B cell (primary cell): ENCODE measurements around the gene TRABD2B. TPM values are rescaled to one million over a fixed set of nuclear protein-coding genes. Genes with fewer than 3 reads are reported as not detected.

Experiments
- ATAC-seq: fragments of 200-7000 bp; cut with Tn5 transposase; one replicate; pipeline ENCODE4 v1.10.0; 2021; ENCODE audit warnings: low read depth, mild to moderate bottlenecking, moderate number of reproducible peaks, moderate library complexity
- CTCF ChIA-PET: fragments of 350-600 bp; sonication (Branson Sonifier 250); formaldehyde crosslinking; loops from one replicate; lab custom pipeline; 2021; ENCODE audit warnings: antibody characterized with exemption, inconsistent platforms; lab: Charles Lee
- POLR2A ChIA-PET: fragments of 350-600 bp; sonication (Branson Sonifier 250); formaldehyde crosslinking; loops from one replicate; lab custom pipeline; 2021; ENCODE audit warnings: antibody characterized with exemption; lab: Charles Lee
- DNase-seq: peaks from one replicate; pipeline ENCODE4 v3.0.0; 2013
- H2AFZ ChIP-seq: 2 replicates; pipeline ENCODE4 v1.6.1; 2012; ENCODE audit warnings: mild to moderate bottlenecking, low read depth, low read length; ENCODE audit not compliant: insufficient read depth, poor library complexity, severe bottlenecking
- H3K27ac ChIP-seq, 2 donors: 1 replicate in 1 of 2; 2 replicates in 1 of 2; pipeline ENCODE4 v1.5.1; 2012 to 2013; ENCODE audit warnings: low read length in 2 of 2, mild to moderate bottlenecking in 2 of 2, moderate library complexity in 1 of 2
- H3K27me3 ChIP-seq, 4 experiments: fragments of 200-600 bp in 1 of 4; sonication (generic) in 1 of 4; replicated peaks in 1 of 4; 1 replicate in 2 of 4; 2 replicates in 2 of 4; pipeline versions ENCODE4 v1.6.1 to v1.7.0; 2013 to 2016; ENCODE audit warnings: low read length in 3 of 4, mild to moderate bottlenecking in 2 of 4, mixed read lengths in 1 of 4, moderate library complexity in 1 of 4; ENCODE audit not compliant: insufficient read depth in 4 of 4, control insufficient read depth in 3 of 4; ENCODE audit errors: control extremely low read depth in 1 of 4
- H3K36me3 ChIP-seq, 2 experiments: replicated peaks in 1 of 2; 1 replicate in 1 of 2; 2 replicates in 1 of 2; pipeline versions ENCODE4 v1.6.1 to v1.7.1; 2013; ENCODE audit warnings: low read length in 1 of 2; ENCODE audit not compliant: insufficient read depth in 2 of 2, control insufficient read depth in 1 of 2; ENCODE audit errors: control extremely low read depth in 1 of 2, extremely low read depth in 1 of 2
- H3K4me1 ChIP-seq, 2 donors: fragments of 200-600 bp in 1 of 2; sonication (generic) in 1 of 2; 1 replicate in 1 of 2; 2 replicates in 1 of 2; pipeline versions ENCODE4 v1.5.1 to v1.6.1; 2013 to 2017; ENCODE audit warnings: low read length in 2 of 2; ENCODE audit not compliant: control insufficient read depth in 2 of 2, insufficient read depth in 2 of 2
- H3K4me2 ChIP-seq: replicated peaks from 2 replicates; pipeline ENCODE3; 2012; ENCODE audit warnings: mild to moderate bottlenecking, low read depth, low read length; ENCODE audit not compliant: poor library complexity, severe bottlenecking
- H3K4me3 ChIP-seq, 5 experiments: fragments of 200-600 bp in 1 of 5; sonication (generic) in 1 of 5; 1 replicate in 3 of 5; 2 replicates in 2 of 5; pipeline versions ENCODE4 v1.5.1 to v1.7.0; 2011 to 2016; ENCODE audit warnings: low read length in 4 of 5, mild to moderate bottlenecking in 4 of 5, low read depth in 2 of 5, control low read depth in 1 of 5, moderate library complexity in 1 of 5; ENCODE audit not compliant: insufficient read depth in 1 of 5; ENCODE audit errors: control extremely low read depth in 1 of 5, extremely low read depth in 1 of 5
- H3K79me2 ChIP-seq: fragments of 200-600 bp; sonication (generic); one replicate; pipeline ENCODE4 v1.6.0; 2016; ENCODE audit warnings: low read length; ENCODE audit not compliant: control insufficient read depth, insufficient read depth
- H3K9ac ChIP-seq: fragments of 200-600 bp; sonication (generic); 2 replicates; pipeline ENCODE4 v1.6.1; 2017; ENCODE audit warnings: mild to moderate bottlenecking, low read length, moderate library complexity
- H3K9me3 ChIP-seq, 3 donors: one replicate each; pipeline versions ENCODE4 v1.6.1 to v1.7.1; 2013; ENCODE audit warnings: low read length in 2 of 3; ENCODE audit not compliant: control insufficient read depth in 2 of 3, insufficient read depth in 1 of 3; ENCODE audit errors: control extremely low read depth in 1 of 3
- H4K20me1 ChIP-seq: 2 replicates; pipeline ENCODE4 v1.6.0; 2012; ENCODE audit warnings: mild to moderate bottlenecking, low read length; ENCODE audit not compliant: insufficient read depth, control insufficient read depth, poor library complexity, severe bottlenecking
- H3K27ac Mint-ChIP-seq: one replicate; pipeline ENCODE4 v1.8.0; 2021; ENCODE audit warnings: mixed read lengths
- H3K27me3 Mint-ChIP-seq: one replicate; pipeline ENCODE4 v1.8.0; 2021; ENCODE audit warnings: mixed read lengths
- H3K4me1 Mint-ChIP-seq: one replicate; pipeline ENCODE4 v1.8.0; 2021; ENCODE audit warnings: mixed read lengths
- H3K4me3 Mint-ChIP-seq: one replicate; pipeline ENCODE4 v1.8.0; 2021; ENCODE audit warnings: mixed read lengths
- H3K9me3 Mint-ChIP-seq: one replicate; pipeline ENCODE4 v1.8.0; 2022; ENCODE audit warnings: mixed read lengths; ENCODE audit not compliant: insufficient read depth
- EZH2 ChIP-seq: IDR thresholded peaks from 2 replicates; pipeline ENCODE4 v1.6.1; 2012; ENCODE audit warnings: borderline replicate concordance, low read depth, mild to moderate bottlenecking, moderate library complexity, low read length; ENCODE audit not compliant: insufficient read depth, poor library complexity, severe bottlenecking
- WGBS: methylation state at CpG from one replicate; pipeline ENCODE4 v1.1.5; 2013; ENCODE audit warnings: missing lambda C conversion rate; ENCODE audit not compliant: insufficient coverage; 5-methylcytosine and 5-hydroxymethylcytosine counted together
- intact Hi-C: fragments of 100-400 bp; cut with micrococcal nuclease; formaldehyde crosslinking; loops from one replicate; pipeline ENCODE4 v1.10.0; 2022
- polyA plus RNA-seq: library from polyadenylated mRNA; depleted of rRNA; stranded (reverse); fragments of >200 nt; gene quantifications from 2 replicates; pipeline ENCODE4 v1.2.3, GENCODE V29; 2012
- total RNA-seq, 2 donors: library from RNA; stranded (reverse); fragments of 120-200 nt in 1 of 2; gene quantifications; 1 replicate in 1 of 2; 2 replicates in 1 of 2; pipeline versions ENCODE4 v1.2.3 to v1.2.4, GENCODE V29; 2013 to 2022
- TF ChIP-seq, protein P1 (sequence below): fragments of 200-600 bp; IDR thresholded peaks from one replicate; pipeline ENCODE4 v1.8.0; 2022; ENCODE audit warnings: antibody characterized with exemption, mild to moderate bottlenecking

The TRABD2B gene
- total and polyA plus RNA-seq, 2 donors (not counting 1 experiment from before 2014, with no cell fraction given), result not detected

DNA sequence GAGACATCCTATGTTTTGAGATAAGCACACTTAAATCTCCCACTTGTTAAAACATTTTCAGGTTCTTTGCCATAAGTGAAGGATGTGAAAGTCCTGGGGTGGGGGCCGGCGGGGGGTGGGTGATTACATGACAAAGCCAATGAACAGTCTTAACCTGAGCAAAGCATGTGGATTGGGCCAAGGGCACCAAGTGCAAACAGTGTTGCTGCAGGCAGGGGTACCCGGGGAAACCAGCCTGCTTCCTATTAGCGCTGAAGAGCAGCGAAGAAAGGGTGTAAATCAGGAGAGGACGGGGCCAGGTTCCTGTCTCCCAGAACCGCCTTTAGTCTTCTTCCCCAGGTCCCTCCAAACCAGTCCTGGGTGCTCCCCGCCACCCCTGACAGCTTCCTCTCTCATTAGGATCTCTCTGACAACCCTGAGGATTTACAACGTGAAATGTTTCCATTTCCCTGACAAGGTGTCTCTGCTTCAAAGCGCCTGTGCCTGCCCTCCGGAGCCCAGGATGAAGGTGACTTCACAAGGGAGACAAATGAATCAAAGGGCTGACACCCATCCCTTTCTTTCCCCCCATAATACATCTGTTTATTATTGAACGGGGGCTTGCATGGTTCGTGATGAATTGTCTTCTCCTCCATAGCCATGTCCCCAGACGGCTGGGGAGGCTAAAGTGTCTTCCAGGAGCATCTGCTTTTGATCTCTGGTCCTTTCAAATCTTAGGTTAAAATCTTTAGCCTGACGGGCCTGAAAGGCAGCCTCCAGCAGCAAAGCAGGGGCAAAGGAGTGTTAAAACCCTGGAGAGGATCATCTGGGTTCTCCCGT lies 109.5 kb downstream of the TRABD2B start:
- H3K36me3 ChIP-seq, result no peaks in the 10 kb centered on the region
- no peak overlapping the region for H3K27ac ChIP-seq
- no peaks in the 10 kb centered on the region for H3K79me2 ChIP-seq
- H3K4me2 ChIP-seq, result no peak overlapping the region
- TF ChIP-seq, protein P1, sequence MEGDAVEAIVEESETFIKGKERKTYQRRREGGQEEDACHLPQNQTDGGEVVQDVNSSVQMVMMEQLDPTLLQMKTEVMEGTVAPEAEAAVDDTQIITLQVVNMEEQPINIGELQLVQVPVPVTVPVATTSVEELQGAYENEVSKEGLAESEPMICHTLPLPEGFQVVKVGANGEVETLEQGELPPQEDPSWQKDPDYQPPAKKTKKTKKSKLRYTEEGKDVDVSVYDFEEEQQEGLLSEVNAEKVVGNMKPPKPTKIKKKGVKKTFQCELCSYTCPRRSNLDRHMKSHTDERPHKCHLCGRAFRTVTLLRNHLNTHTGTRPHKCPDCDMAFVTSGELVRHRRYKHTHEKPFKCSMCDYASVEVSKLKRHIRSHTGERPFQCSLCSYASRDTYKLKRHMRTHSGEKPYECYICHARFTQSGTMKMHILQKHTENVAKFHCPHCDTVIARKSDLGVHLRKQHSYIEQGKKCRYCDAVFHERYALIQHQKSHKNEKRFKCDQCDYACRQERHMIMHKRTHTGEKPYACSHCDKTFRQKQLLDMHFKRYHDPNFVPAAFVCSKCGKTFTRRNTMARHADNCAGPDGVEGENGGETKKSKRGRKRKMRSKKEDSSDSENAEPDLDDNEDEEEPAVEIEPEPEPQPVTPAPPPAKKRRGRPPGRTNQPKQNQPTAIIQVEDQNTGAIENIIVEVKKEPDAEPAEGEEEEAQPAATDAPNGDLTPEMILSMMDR, result no peak
- no peak for TF ChIP-seq EZH2
- ATAC-seq (no peak), DNase-seq (no peak)
- no peaks in the 10 kb centered on the region for H3K9me3 Mint-ChIP-seq
- intact Hi-C loops, result no loop called here
- WGBS, result 41% methylated on average over 16 of the region's 16 CpGs
- no peak overlapping the region for H2AFZ ChIP-seq
- CTCF ChIA-PET, result no interaction called here
- no peaks in the 10 kb centered on the region for H4K20me1 ChIP-seq
- peaks cover 10% of the 10 kb centered on the region for H3K27me3 Mint-ChIP-seq
- POLR2A ChIA-PET, result no interaction called here
- no peak overlapping the region for H3K9ac ChIP-seq
- peaks cover 0 to 4% (median 0%) of the 10 kb centered on the region in 3 donors for H3K9me3 ChIP-seq
- no peak overlapping the region for H3K27ac Mint-ChIP-seq
- no peaks in the 10 kb centered on the region for H3K27me3 ChIP-seq
- no peaks in the 10 kb centered on the region for H3K4me1 Mint-ChIP-seq
- H3K4me3 ChIP-seq, result no peak overlapping the region
- no peak overlapping the region for H3K4me3 Mint-ChIP-seq
- H3K4me1 ChIP-seq, result no peaks in the 10 kb centered on the region

DNA sequence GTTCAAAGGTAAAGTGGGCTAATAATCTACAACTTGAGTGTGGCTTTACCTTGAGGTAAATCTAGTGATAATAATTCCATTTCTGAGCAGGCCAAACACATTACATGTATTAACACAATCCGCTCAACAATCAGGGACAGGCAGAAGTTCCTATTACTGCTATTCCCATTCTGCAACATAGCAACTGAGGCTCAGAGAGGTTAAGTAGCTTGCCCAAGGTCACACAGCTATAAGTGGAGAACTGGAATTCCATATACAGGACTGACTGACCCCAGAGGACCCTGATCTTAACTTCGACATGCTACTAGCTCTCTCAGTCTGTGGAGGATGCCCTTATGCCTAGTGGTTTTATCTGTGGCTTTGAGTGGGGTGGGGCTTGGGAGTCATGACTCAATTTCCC lies 110.1 kb downstream of the TRABD2B start:
- ChIA-PET POLR2A (no interaction called here), CTCF (no interaction called here)
- Histone ChIP-seq H3K4me1 (no peaks in the 10 kb centered on the region), H3K27ac (no peak overlapping the region), H3K4me2 (no peak overlapping the region), H2AFZ (no peak overlapping the region), H3K9ac (no peak overlapping the region), H3K79me2 (no peaks in the 10 kb centered on the region), H4K20me1 (no peaks in the 10 kb centered on the region), H3K9me3 (peaks cover 0 to 4% (median 0%) of the 10 kb centered on the region in 3 donors), H3K36me3 (no peaks in the 10 kb centered on the region), H3K27me3 (no peaks in the 10 kb centered on the region), H3K4me3 (no peak overlapping the region)
- Mint-ChIP-seq H3K4me1 (no peaks in the 10 kb centered on the region), H3K27me3 (peaks cover 10% of the 10 kb centered on the region), H3K27ac (no peak overlapping the region), H3K4me3 (no peak overlapping the region), H3K9me3 (no peaks in the 10 kb centered on the region)
- DNase-seq, result no peak
- no peak for ATAC-seq
- WGBS, result no CpG with 5 or more reads among the region's 2 CpGs
- intact Hi-C loops, result no loop called here
- TF ChIP-seq, protein P1, result no peak
- TF ChIP-seq EZH2, result no peak
